HCT116 (cell line): Measurements from ENCODE around the gene ASIP. TPM values are rescaled to one million over a fixed set of nuclear protein-coding genes. Genes with fewer than 3 reads are reported as not detected.

Source experiments
- ATAC-seq: fragments of 200-7000 bp; cut with Tn5 transposase; 2 replicates; pipeline ENCODE4 v1.9.1; 2020; ENCODE audit warnings: mild to moderate bottlenecking, moderate library complexity
- BruUV-seq: library from RNA; stranded (reverse); fragments of 400-500 nt; replicated peaks from 2 replicates; lab custom pipeline; 2021; lab: Mats Ljungman, UMichigan
- CTCF ChIA-PET: fragments of 300-600 bp; sonication (Branson Sonifier 250); formaldehyde crosslinking; loops from one replicate; lab custom pipeline; 2021; ENCODE audit warnings: antibody characterized with exemption; lab: Charles Lee
- POLR2A ChIA-PET: fragments of 300-600, 350-600 bp; sonication (Branson Sonifier 250); formaldehyde crosslinking; loops from one replicate; lab custom pipeline; 2021; ENCODE audit warnings: antibody characterized with exemption; lab: Charles Lee
- RAD21 ChIA-PET, 2 experiments: fragments of 300-600 bp; sonication (Branson Sonifier 250); formaldehyde crosslinking; loops; one replicate each; lab custom pipeline; 2023; ENCODE audit warnings: low total read pairs in 2 of 2; ENCODE audit not compliant: uncharacterized antibody in 2 of 2, unreplicated experiment in 2 of 2, low non-redundant PET in 1 of 2; lab: Charles Lee
- DNase-seq: peaks from one replicate; pipeline ENCODE4 v3.0.0-alpha.2; 2010; ENCODE audit warnings: low read depth, low spot score
- H2AFZ ChIP-seq: fragments of 200-600 bp; shearing (Covaris generic), sonication (generic); 2 replicates; pipeline ENCODE4 v1.6.1; 2017; ENCODE audit warnings: low read depth, mixed run types, mixed read lengths, antibody characterized with exemption, low read length; ENCODE audit not compliant: poor library complexity, severe bottlenecking
- H3K27ac ChIP-seq: 2 replicates; pipeline ENCODE4 v1.5.1; 2012; ENCODE audit warnings: low read depth, low read length
- H3K27me3 ChIP-seq: fragments of 200-600 bp; sonication (generic); 2 replicates; pipeline ENCODE4 v1.6.1; 2016; ENCODE audit warnings: mixed run types, low read length, mixed read lengths; ENCODE audit not compliant: insufficient read depth
- H3K36me3 ChIP-seq, 2 experiments: fragments of 200-500 bp in 1 of 2; fragments of 200-600 bp in 1 of 2; sonication (Bioruptor generic) in 1 of 2; sonication (generic) in 1 of 2; 2 replicates each; pipeline versions ENCODE4 v1.5.1 to v1.6.1; 2014 to 2016; ENCODE audit warnings: low read length in 2 of 2, inconsistent platforms in 1 of 2, mixed read lengths in 1 of 2, mixed run types in 1 of 2; ENCODE audit not compliant: insufficient read depth in 2 of 2, control insufficient read depth in 1 of 2
- H3K4me1 ChIP-seq, 2 experiments: fragments of 200-600 bp in 1 of 2; sonication (generic) in 1 of 2; 2 replicates each; pipeline versions ENCODE4 v1.5.1 to v1.6.1; 2012 to 2017; ENCODE audit warnings: low read length in 2 of 2, inconsistent platforms in 1 of 2, mild to moderate bottlenecking in 1 of 2, mixed read lengths in 1 of 2, mixed run types in 1 of 2, moderate library complexity in 1 of 2; ENCODE audit not compliant: insufficient read depth in 2 of 2, control insufficient read depth in 1 of 2
- H3K4me2 ChIP-seq: fragments of 200-600 bp; sonication (generic); 2 replicates; pipeline ENCODE4 v1.6.1; 2017; ENCODE audit warnings: mixed run types, low read length, mixed read lengths
- H3K4me3 ChIP-seq, 2 experiments: fragments of 200-600 bp in 1 of 2; sonication (generic) in 1 of 2; replicated peaks in 1 of 2; 2 replicates each; pipeline ENCODE4 v1.5.1; 2011 to 2016; ENCODE audit warnings: low read length in 2 of 2, control low read depth in 1 of 2, low read depth in 1 of 2, mild to moderate bottlenecking in 1 of 2, mixed read lengths in 1 of 2, mixed run types in 1 of 2
- H3K79me2 ChIP-seq: fragments of 200-600 bp; sonication (generic); 2 replicates; pipeline ENCODE4 v1.6.1; 2017; ENCODE audit warnings: mild to moderate bottlenecking, mixed run types, low read length, moderate library complexity, mixed read lengths; ENCODE audit not compliant: insufficient read depth
- H3K9ac ChIP-seq: fragments of 200-600 bp; sonication (generic); 2 replicates; pipeline ENCODE4 v1.6.1; 2016; ENCODE audit warnings: low read length, mixed read lengths
- H3K9me2 ChIP-seq: fragments of 200-600 bp; sonication (generic), shearing (Covaris generic); 2 replicates; pipeline ENCODE4 v1.6.1; 2017; ENCODE audit warnings: mixed run types, mild to moderate bottlenecking, moderate library complexity; ENCODE audit not compliant: insufficient read depth
- H3K9me3 ChIP-seq, 2 experiments: fragments of 200-500 bp in 1 of 2; fragments of 200-600 bp in 1 of 2; sonication (Bioruptor generic) in 1 of 2; sonication (generic) in 1 of 2; 2 replicates each; pipeline ENCODE4 v1.6.1; 2014 to 2017; ENCODE audit warnings: low read length in 2 of 2, mixed read lengths in 2 of 2, inconsistent platforms in 1 of 2, low read depth in 1 of 2, mild to moderate bottlenecking in 1 of 2, mixed run types in 1 of 2, moderate library complexity in 1 of 2; ENCODE audit not compliant: control insufficient read depth in 1 of 2, insufficient read depth in 1 of 2
- H4K20me1 ChIP-seq: fragments of 200-600 bp; sonication (generic), shearing (Covaris generic); 2 replicates; pipeline ENCODE4 v1.6.1; 2017; ENCODE audit warnings: mixed run types, mild to moderate bottlenecking, moderate library complexity; ENCODE audit not compliant: insufficient read depth
- CBX3 ChIP-seq: IDR thresholded peaks from 2 replicates; pipeline ENCODE4 v1.6.1; 2012; ENCODE audit warnings: low read depth
- CEBPB ChIP-seq: IDR thresholded peaks from 2 replicates; pipeline ENCODE4 v1.6.1; 2012; ENCODE audit warnings: low read depth
- CTCF ChIP-seq, 3 experiments: fragments of 200-600 bp in 1 of 3; sonication (generic) in 1 of 3; IDR thresholded peaks in 2 of 3; conservative IDR thresholded peaks in 1 of 3; 2 replicates each; pipeline ENCODE4 v1.5.1; 2012 to 2017; ENCODE audit warnings: low read depth in 2 of 3, low read length in 2 of 3, antibody characterized with exemption in 1 of 3, borderline replicate concordance in 1 of 3, control low read depth in 1 of 3, mild to moderate bottlenecking in 1 of 3, mixed read lengths in 1 of 3, mixed run types in 1 of 3, moderate library complexity in 1 of 3; ENCODE audit not compliant: insufficient read depth in 1 of 3
- POLR2AphosphoS5 ChIP-seq: IDR thresholded peaks from 2 replicates; pipeline ENCODE4 v1.6.1; 2011; ENCODE audit warnings: mild to moderate bottlenecking, low read depth, low read length, moderate library complexity
- RAD21 ChIP-seq: IDR thresholded peaks from 2 replicates; pipeline ENCODE4 v1.6.1; 2012; ENCODE audit warnings: low read depth, mild to moderate bottlenecking
- TCF7L2 ChIP-seq: IDR thresholded peaks from 2 replicates; pipeline ENCODE4 v1.7.0; 2011; ENCODE audit warnings: borderline replicate concordance, inconsistent platforms; ENCODE audit not compliant: insufficient read depth, insufficient read length; ENCODE audit errors: extremely low read depth
- intact Hi-C: fragments of 100-400 bp; cut with micrococcal nuclease; formaldehyde crosslinking; loops from 2 replicates; pipeline ENCODE4 v1.10.0; 2022
- total RNA-seq: library from RNA; stranded (reverse); gene quantifications from one replicate; pipeline ENCODE4 v1.2.1, GENCODE V29; 2021; ENCODE audit not compliant: unreplicated experiment

The ASIP gene
- total RNA-seq, 1 experiment from 2014 or later: not detected

DNA sequence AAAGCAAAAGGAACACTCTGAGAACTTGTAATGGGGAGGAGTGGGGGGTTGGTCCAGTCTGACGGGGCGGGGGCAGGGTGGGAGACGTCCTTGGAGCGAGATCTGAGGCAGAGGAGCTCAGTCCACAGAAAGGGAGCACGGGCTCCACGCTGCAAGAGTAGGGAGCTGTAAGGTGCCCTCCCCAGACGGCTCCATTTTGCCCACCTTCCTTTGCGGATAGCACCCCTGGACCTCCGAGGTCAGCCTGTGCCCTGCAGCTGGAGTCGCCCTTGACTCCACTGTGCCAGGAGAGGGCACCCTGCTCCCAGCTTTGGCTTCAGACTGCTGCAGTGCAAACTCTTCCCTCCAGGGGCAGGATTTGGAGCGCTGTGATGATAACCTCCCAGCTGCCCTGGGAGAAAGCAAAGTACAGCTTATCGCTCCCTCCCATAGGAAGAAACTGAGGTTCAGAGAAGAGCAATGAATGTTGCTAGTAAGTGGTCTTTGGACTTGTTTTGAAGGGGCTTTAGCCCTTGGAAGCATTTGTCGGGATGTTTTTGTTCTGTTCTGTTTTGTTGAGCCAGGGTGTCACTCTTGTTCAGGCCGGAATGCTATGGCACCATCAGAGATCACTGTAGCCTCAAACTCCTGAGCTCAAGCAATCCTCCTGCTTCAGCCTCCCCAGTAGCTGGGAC lies 71.5 kb downstream of the ASIP start:
- intact Hi-C loops: loop anchor here (1.0 to 5.0 kb wide), 4 partner anchors 50 to 395 kb away; partner anchors contain the start of gene ITCH
- DNase-seq (peak; percentile 81), ATAC-seq (peak; percentile 79)
- H3K9me2 ChIP-seq: no peaks in the 10 kb centered on the region
- H3K4me2 ChIP-seq: peak overlapping the region; percentile 58
- BruUV-seq: no TSS peak
- ChIA-PET POLR2A (interaction anchor here (0.6 to 2.1 kb wide), 7 partner anchors 10 to 210 kb away, joined by 3 to 8 read pairs (median 6); partner anchors contain the start of genes AHCY and DYNLRB1), RAD21 (interaction anchor here (0.6 to 3.3 kb wide), 28 partner anchors 22 to 457 kb away, joined by 3 to 25 read pairs (median 4); partner anchors contain the start of genes DYNLRB1 (in 1 of the 2) and ITCH (in 1 of the 2)), CTCF (interaction anchor here (0.6 to 4.1 kb wide), 42 partner anchors 10 to 457 kb away, joined by 3 to 127 read pairs (median 4); partner anchors contain the start of genes AHCY, DYNLRB1 and ITCH)
- H3K4me1 ChIP-seq: peaks cover 39 to 71% of the 10 kb centered on the region in 2 experiments
- H3K36me3 ChIP-seq: no peaks in the 10 kb centered on the region
- no peaks in the 10 kb centered on the region for H3K79me2 ChIP-seq
- H3K9me3 ChIP-seq: no peaks in the 10 kb centered on the region
- no peaks in the 10 kb centered on the region for H3K27me3 ChIP-seq
- H2AFZ ChIP-seq: peak overlapping the region; percentile 42
- H3K27ac ChIP-seq: 0 out of 2 replicates have a peak overlapping the region, but pooled peaks have one; percentile 11
- H3K4me3 ChIP-seq: peak overlapping the region; percentile 2 to 36; a peak in 1 of 4 replicates
- H3K9ac ChIP-seq: 0 out of 2 replicates have a peak overlapping the region, but pooled peaks have one; percentile 18
- TF ChIP-seq POLR2AphosphoS5: no peak
- peak; percentile 100 for TF ChIP-seq CTCF (IDR thresholded peaks at IDR 0.05 in 2 of 3, conservative IDR thresholded peaks at IDR 0.05 in 1 of 3; ENCODE audit: borderline replicate concordance in 1 of 3, insufficient read depth in 1 of 3, low read depth in 2 of 3, low read length in 2 of 3)
- peak; percentile 45; the same call in 1 of the 2 replicates for TF ChIP-seq CBX3
- no peak for TF ChIP-seq CEBPB
- peak; percentile 100 for TF ChIP-seq RAD21
- peak; percentile 31 for TF ChIP-seq TCF7L2
- TF ChIP-seq, all 23 proteins: peak for 4
- no peaks in the 10 kb centered on the region for H4K20me1 ChIP-seq
